ENCODE data around the gene POLR2H.

POLR2H gene

DNA sequence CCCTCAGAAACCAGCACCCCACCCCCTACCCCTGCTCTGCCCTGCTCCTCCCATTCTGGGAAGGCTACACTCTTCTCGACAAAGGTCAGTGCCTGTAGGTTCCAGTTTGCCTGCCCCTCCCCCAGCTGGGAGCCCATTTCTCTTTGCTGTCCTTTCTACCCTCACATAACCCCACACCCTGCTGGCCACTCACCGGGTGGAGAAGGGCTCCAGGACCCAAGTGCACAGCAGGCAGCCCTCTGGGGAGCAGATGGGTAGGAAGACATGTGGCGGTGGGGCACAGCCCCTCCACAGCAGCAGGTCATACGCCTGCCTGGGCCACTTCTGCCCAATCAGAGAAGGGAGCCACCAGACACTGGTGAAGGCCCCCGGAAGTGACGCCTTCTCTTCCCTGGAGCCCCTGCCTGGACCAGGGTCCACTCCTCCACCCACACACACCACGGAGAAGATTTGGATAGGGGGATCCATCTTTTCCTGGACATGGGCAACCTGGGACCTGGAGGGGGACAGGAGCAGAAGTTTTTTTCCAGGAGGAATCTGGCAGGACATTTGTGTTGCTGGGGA, 16.5 kb downstream of the POLR2H start, which contains the start of gene THPO:
THPO (minus strand) TSS at position 326 of the 564 bp plus-strand sequence. CDS start 1,948 bp downstream, outside the sequence.
- peaks cover 1% of the 10 kb centered on the region for H3K79me2 ChIP-seq (ENCODE audit: control insufficient read depth, insufficient read depth, low read length, poor library complexity)
- WGBS (ENCODE audit: extremely low coverage, insufficient coverage, insufficient read length) = no CpG with 5 or more reads among the region's 7 CpGs
- H3K23ac ChIP-seq (ENCODE audit: low read length) = no peak within 1 kb of the TSS

DNA sequence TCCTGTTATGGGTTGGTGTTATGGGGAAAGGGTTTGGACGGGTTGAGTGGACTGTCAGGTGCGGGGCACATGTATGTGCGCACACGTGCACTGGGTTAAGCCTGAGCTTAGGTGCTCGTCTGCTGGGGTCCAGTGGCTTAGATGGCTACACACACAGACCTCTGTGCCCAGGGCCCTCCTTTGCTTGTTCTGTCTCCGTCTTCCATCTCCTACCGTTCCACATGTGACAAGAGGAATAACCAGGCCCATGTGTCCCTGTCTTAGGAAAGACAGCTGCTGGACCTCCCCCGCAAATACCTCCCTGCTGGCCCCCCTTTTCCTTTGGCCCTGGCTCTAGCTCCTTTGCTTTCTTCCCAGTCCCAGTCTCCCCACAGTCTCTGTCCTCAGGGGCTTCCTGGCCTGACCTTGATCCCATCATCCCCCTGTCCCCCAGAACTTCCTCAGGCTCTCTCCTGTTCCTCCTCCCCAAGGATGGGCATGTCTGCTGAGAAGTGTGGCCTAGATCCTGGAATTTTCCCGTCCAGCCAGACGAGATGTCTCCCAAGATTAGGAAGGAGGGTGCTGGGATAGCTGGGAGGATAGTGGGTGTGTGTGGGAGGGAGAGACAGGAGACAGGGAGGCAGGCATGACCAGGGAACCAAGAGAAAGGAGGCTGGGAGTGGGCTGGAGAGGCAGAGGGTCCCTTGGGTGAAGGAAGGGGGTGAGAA, 17.3 kb downstream of the POLR2H start:
- peaks cover 19% of the 10 kb centered on the region for H3K27me3 ChIP-seq (ENCODE audit: insufficient read depth, low read length)
- no peak overlapping the region for H3K27ac ChIP-seq (ENCODE audit: low read depth, low read length)
- H3K23ac ChIP-seq (ENCODE audit: low read length) = no peak overlapping the region
- H3K14ac ChIP-seq (ENCODE audit: low read length) = no peak overlapping the region
- H3K36me3 ChIP-seq (ENCODE audit: control insufficient read depth in 1 of 2, insufficient read depth in 2 of 2, low read length in 2 of 2) = peaks cover 1% of the 10 kb centered on the region in 2 experiments
- no CpG with 5 or more reads among the region's 10 CpGs for WGBS (ENCODE audit: extremely low coverage, insufficient coverage, insufficient read length)
- peak overlapping the region; percentile 33 for H3K4me3 ChIP-seq (ENCODE audit: low read depth, low read length)
- H2BK120ac ChIP-seq (ENCODE audit: insufficient read depth, low read length, poor library complexity) = peak overlapping the region; percentile 4
- peak overlapping the region; percentile 41 for H2BK12ac ChIP-seq (ENCODE audit: low read length)
- H3K79me1 ChIP-seq (ENCODE audit: low read length) = peaks cover 6% of the 10 kb centered on the region
- H3K79me2 ChIP-seq (ENCODE audit: control insufficient read depth, insufficient read depth, low read length, poor library complexity) = peaks cover 1% of the 10 kb centered on the region
- H4K8ac ChIP-seq (ENCODE audit: low read depth, low read length) = peak overlapping the region; percentile 26
- peaks cover 2% of the 10 kb centered on the region for H3K9me3 ChIP-seq (ENCODE audit: insufficient read depth, low read depth, low read length)
- no peak overlapping the region for H2BK5ac ChIP-seq (ENCODE audit: low read depth, low read length, poor library complexity)
- H4K91ac ChIP-seq (ENCODE audit: low read depth, low read length) = peak overlapping the region; percentile 59
- DNase-seq = no peak
- H3K4me2 ChIP-seq (ENCODE audit: low read length) = peak overlapping the region; percentile 35
- H3K4me1 ChIP-seq (ENCODE audit: control insufficient read depth in 1 of 2, insufficient read depth in 2 of 2, low read length in 2 of 2) = peaks cover 26 to 27% of the 10 kb centered on the region in 2 experiments
- no peak overlapping the region for H3K9ac ChIP-seq (ENCODE audit: low read length)
- H3K18ac ChIP-seq (ENCODE audit: low read length) = peak overlapping the region; percentile 25
- no peak overlapping the region for H4K12ac ChIP-seq (ENCODE audit: low read depth, low read length)
- H2AFZ ChIP-seq (ENCODE audit: insufficient read depth, low read length, poor library complexity) = no peak overlapping the region
- no peak overlapping the region for H3K4ac ChIP-seq (ENCODE audit: low read depth, low read length)
- H2AK5ac ChIP-seq (ENCODE audit: low read length) = peak overlapping the region; percentile 32

More for the DNA sequence above, 16.5 kb downstream of the POLR2H start, which contains the start of gene THPO:
- Histone ChIP-seq H4K91ac (ENCODE audit: low read depth, low read length) (peak within 1 kb of the TSS; percentile 4), H4K12ac (ENCODE audit: low read depth, low read length) (no peak within 1 kb of the TSS), H3K14ac (ENCODE audit: low read length) (no peak within 1 kb of the TSS), H3K4me2 (ENCODE audit: low read length) (peak within 1 kb of the TSS; percentile 35), H2BK12ac (ENCODE audit: low read length) (peak within 1 kb of the TSS; percentile 41), H3K27me3 (ENCODE audit: insufficient read depth, low read length) (peaks cover 19% of the 10 kb centered on the region), H2AFZ (ENCODE audit: insufficient read depth, low read length, poor library complexity) (no peak within 1 kb of the TSS), H3K27ac (ENCODE audit: low read depth, low read length) (no peak within 1 kb of the TSS), H3K18ac (ENCODE audit: low read length) (peak within 1 kb of the TSS; percentile 25), H3K79me1 (ENCODE audit: low read length) (peaks cover 6% of the 10 kb centered on the region), H2BK5ac (ENCODE audit: low read depth, low read length, poor library complexity) (no peak within 1 kb of the TSS), H3K9ac (ENCODE audit: low read length) (no peak within 1 kb of the TSS), H3K4me1 (ENCODE audit: control insufficient read depth in 1 of 2, insufficient read depth in 2 of 2, low read length in 2 of 2) (peaks cover 26 to 27% of the 10 kb centered on the region in 2 experiments), H4K8ac (ENCODE audit: low read depth, low read length) (peak within 1 kb of the TSS; percentile 26), H3K4me3 (ENCODE audit: low read depth, low read length) (peak within 1 kb of the TSS; percentile 33), H3K4ac (ENCODE audit: low read depth, low read length) (no peak within 1 kb of the TSS), H2BK120ac (ENCODE audit: insufficient read depth, low read length, poor library complexity) (no peak within 1 kb of the TSS), H3K9me3 (ENCODE audit: insufficient read depth, low read depth, low read length) (peaks cover 2% of the 10 kb centered on the region), H3K36me3 (ENCODE audit: control insufficient read depth in 1 of 2, insufficient read depth in 2 of 2, low read length in 2 of 2) (peaks cover 1% of the 10 kb centered on the region in 2 experiments), H2AK5ac (ENCODE audit: low read length) (peak within 1 kb of the TSS; percentile 32)
- DNase-seq = no peak

DNA sequence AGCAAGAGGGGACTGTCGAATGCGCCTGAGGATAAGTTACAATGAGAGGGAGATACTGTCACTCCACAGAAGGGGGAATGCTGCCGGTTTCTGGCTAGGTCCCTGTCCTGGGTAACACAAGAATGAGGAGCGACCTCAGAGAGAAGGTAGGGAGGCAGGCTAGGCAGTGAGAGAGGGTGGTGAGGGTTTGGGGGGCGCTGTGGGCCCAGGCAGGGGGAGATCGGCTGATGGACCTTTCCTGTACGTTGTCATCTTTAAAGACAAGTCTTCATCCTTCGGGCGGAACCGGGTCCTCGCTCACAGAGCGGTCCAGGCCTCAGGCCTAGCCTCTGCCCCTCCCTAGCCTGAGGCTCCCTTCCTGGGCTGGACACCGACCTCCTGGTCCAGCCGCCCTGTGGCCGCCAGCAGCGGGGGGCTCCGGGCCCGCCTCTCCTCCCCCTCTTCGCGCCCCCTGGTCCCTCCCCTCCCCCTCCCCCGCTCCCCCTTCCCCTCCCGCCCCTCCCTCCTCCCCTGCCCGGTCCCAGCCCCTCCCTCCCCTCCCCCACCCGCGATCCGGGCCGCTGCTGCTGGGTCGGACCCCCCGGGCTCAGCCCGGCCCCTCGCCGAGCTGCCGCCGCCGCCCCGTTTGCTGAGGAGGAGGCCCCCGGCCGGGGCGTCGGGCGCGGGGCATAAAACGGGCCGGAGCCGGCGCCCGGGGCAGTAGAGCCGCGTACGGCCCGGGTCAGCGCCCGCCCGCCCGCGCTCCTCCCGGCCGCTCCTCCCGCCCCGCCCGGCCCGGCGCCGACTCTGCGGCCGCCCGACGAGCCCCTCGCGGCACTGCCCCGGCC, 18.1 kb downstream of the POLR2H start, which contains the start of gene CHRD:
CHRD (plus strand) TSS at position 697 of the 827 bp plus-strand sequence. CDS start 265 bp downstream, outside the sequence.
- peak within 1 kb of the TSS; percentile 32 for H2AK5ac ChIP-seq (ENCODE audit: low read length)
- H3K36me3 ChIP-seq (ENCODE audit: control insufficient read depth in 1 of 2, insufficient read depth in 2 of 2, low read length in 2 of 2) = peaks cover 1% of the 10 kb centered on the region in 2 experiments
- peaks cover 2% of the 10 kb centered on the region for H3K9me3 ChIP-seq (ENCODE audit: insufficient read depth, low read depth, low read length)
- H3K4me3 ChIP-seq (ENCODE audit: low read depth, low read length) = peak within 1 kb of the TSS; percentile 46
- H3K27ac ChIP-seq (ENCODE audit: low read depth, low read length) = no peak within 1 kb of the TSS
- H3K79me2 ChIP-seq (ENCODE audit: control insufficient read depth, insufficient read depth, low read length, poor library complexity) = peaks cover 1% of the 10 kb centered on the region
- peak within 1 kb of the TSS; percentile 59 for H4K91ac ChIP-seq (ENCODE audit: low read depth, low read length)
- no peak within 1 kb of the TSS for H2BK5ac ChIP-seq (ENCODE audit: low read depth, low read length, poor library complexity)
- peak within 1 kb of the TSS; percentile 25 for H3K18ac ChIP-seq (ENCODE audit: low read length)
- H3K79me1 ChIP-seq (ENCODE audit: low read length) = peaks cover 6% of the 10 kb centered on the region
- H3K4me1 ChIP-seq (ENCODE audit: control insufficient read depth in 1 of 2, insufficient read depth in 2 of 2, low read length in 2 of 2) = peaks cover 26 to 27% of the 10 kb centered on the region in 2 experiments
- no peak within 1 kb of the TSS for H3K4ac ChIP-seq (ENCODE audit: low read depth, low read length)
- peak in 1 of 2 donors; percentile 19 for DNase-seq
- no peak within 1 kb of the TSS for H2AFZ ChIP-seq (ENCODE audit: insufficient read depth, low read length, poor library complexity)
- peaks cover 19% of the 10 kb centered on the region for H3K27me3 ChIP-seq (ENCODE audit: insufficient read depth, low read length)
- peak within 1 kb of the TSS; percentile 86 for H3K4me2 ChIP-seq (ENCODE audit: low read length)
- WGBS (ENCODE audit: extremely low coverage, insufficient coverage, insufficient read length) = no CpG with 5 or more reads among the region's 71 CpGs
- no peak within 1 kb of the TSS for H3K9ac ChIP-seq (ENCODE audit: low read length)
- peak within 1 kb of the TSS; percentile 24 for H3K14ac ChIP-seq (ENCODE audit: low read length)
- peak within 1 kb of the TSS; percentile 7 for H2BK120ac ChIP-seq (ENCODE audit: insufficient read depth, low read length, poor library complexity)
- peak within 1 kb of the TSS; percentile 26 for H4K8ac ChIP-seq (ENCODE audit: low read depth, low read length)
- H4K12ac ChIP-seq (ENCODE audit: low read depth, low read length) = no peak within 1 kb of the TSS
- peak within 1 kb of the TSS; percentile 41 for H2BK12ac ChIP-seq (ENCODE audit: low read length)
- H3K23ac ChIP-seq (ENCODE audit: low read length) = no peak within 1 kb of the TSS

DNA sequence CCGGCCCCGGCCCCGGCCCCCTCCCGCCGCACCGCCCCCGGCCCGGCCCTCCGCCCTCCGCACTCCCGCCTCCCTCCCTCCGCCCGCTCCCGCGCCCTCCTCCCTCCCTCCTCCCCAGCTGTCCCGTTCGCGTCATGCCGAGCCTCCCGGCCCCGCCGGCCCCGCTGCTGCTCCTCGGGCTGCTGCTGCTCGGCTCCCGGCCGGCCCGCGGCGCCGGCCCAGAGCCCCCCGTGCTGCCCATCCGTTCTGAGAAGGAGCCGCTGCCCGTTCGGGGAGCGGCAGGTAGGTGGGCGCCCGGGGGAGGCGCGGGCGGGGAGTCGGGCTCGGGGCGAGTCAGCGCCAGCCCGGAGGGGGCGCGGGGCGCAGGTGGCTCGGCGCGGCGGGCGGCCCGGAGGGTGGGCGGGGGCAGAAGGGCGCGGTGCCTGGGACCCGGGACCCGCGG, 18.7 kb downstream of the POLR2H start:
- Histone ChIP-seq H2AK5ac (ENCODE audit: low read length) (no peak overlapping the region), H2BK5ac (ENCODE audit: low read depth, low read length, poor library complexity) (no peak overlapping the region), H2AFZ (ENCODE audit: insufficient read depth, low read length, poor library complexity) (no peak overlapping the region), H2BK12ac (ENCODE audit: low read length) (no peak overlapping the region), H4K91ac (ENCODE audit: low read depth, low read length) (peak overlapping the region; percentile 10), H2BK120ac (ENCODE audit: insufficient read depth, low read length, poor library complexity) (no peak overlapping the region), H3K4me3 (ENCODE audit: low read depth, low read length) (peak overlapping the region; percentile 8), H3K14ac (ENCODE audit: low read length) (no peak overlapping the region), H3K23ac (ENCODE audit: low read length) (no peak overlapping the region), H3K4me2 (ENCODE audit: low read length) (peak overlapping the region; percentile 86), H3K9ac (ENCODE audit: low read length) (no peak overlapping the region), H3K79me2 (ENCODE audit: control insufficient read depth, insufficient read depth, low read length, poor library complexity) (peaks cover 1% of the 10 kb centered on the region), H3K27me3 (ENCODE audit: insufficient read depth, low read length) (peaks cover 19% of the 10 kb centered on the region), H3K36me3 (ENCODE audit: control insufficient read depth in 1 of 2, insufficient read depth in 2 of 2, low read length in 2 of 2) (peaks cover 1% of the 10 kb centered on the region in 2 experiments), H3K79me1 (ENCODE audit: low read length) (peaks cover 6% of the 10 kb centered on the region), H3K4me1 (ENCODE audit: control insufficient read depth in 1 of 2, insufficient read depth in 2 of 2, low read length in 2 of 2) (peaks cover 26 to 27% of the 10 kb centered on the region in 2 experiments), H3K18ac (ENCODE audit: low read length) (no peak overlapping the region), H3K27ac (ENCODE audit: low read depth, low read length) (no peak overlapping the region), H4K8ac (ENCODE audit: low read depth, low read length) (no peak overlapping the region), H3K4ac (ENCODE audit: low read depth, low read length) (no peak overlapping the region), H4K12ac (ENCODE audit: low read depth, low read length) (no peak overlapping the region), H3K9me3 (ENCODE audit: insufficient read depth, low read depth, low read length) (peaks cover 2% of the 10 kb centered on the region)
- no CpG with 5 or more reads among the region's 62 CpGs for WGBS (ENCODE audit: extremely low coverage, insufficient coverage, insufficient read length)
- peak in 1 of 2 donors; percentile 46 for DNase-seq

All from trophoblast cell (in vitro differentiated cells and primary cell).